Adipocyte (in vitro differentiated cells): ENCODE measurements around the gene CADM2.

Source experiments
- DNase-seq: peaks from one replicate; pipeline ENCODE4 v3.0.0-alpha.2; 2015; ENCODE audit warnings: low read depth
- H3K27me3 ChIP-seq: replicated peaks from 2 replicates; pipeline ENCODE4 v1.7.0; 2013; ENCODE audit warnings: mild to moderate bottlenecking, low read length, moderate library complexity; ENCODE audit not compliant: control insufficient read depth, insufficient read depth
- H3K36me3 ChIP-seq: 2 replicates; pipeline ENCODE4 v1.7.0; 2013; ENCODE audit warnings: low read length, mild to moderate bottlenecking, moderate library complexity; ENCODE audit not compliant: control insufficient read depth, insufficient read depth, severe bottlenecking
- H3K4me1 ChIP-seq: 2 replicates; pipeline ENCODE4 v1.7.0; 2013; ENCODE audit warnings: mild to moderate bottlenecking, low read length, moderate library complexity; ENCODE audit not compliant: control insufficient read depth, insufficient read depth
- H3K4me3 ChIP-seq: 2 replicates; pipeline ENCODE4 v1.7.0; 2013; ENCODE audit warnings: mild to moderate bottlenecking, low read length, moderate library complexity
- H3K9ac ChIP-seq: 2 replicates; pipeline ENCODE4 v1.7.0; 2013; ENCODE audit warnings: mild to moderate bottlenecking, low read length, moderate library complexity
- H3K9me3 ChIP-seq: 2 replicates; pipeline ENCODE4 v1.7.0; 2013; ENCODE audit warnings: mild to moderate bottlenecking, low read length, moderate library complexity; ENCODE audit not compliant: control insufficient read depth

The CADM2 gene

GRCh38 chr3:84985795-84986194 is 27.0 kb downstream of the CADM2 start:
- no peak overlapping the region for H3K9ac ChIP-seq
- no peak overlapping the region for H3K4me3 ChIP-seq
- no peaks in the 10 kb centered on the region for H3K27me3 ChIP-seq
- H3K36me3 ChIP-seq = no peaks in the 10 kb centered on the region
- no peaks in the 10 kb centered on the region for H3K9me3 ChIP-seq
- H3K4me1 ChIP-seq = no peaks in the 10 kb centered on the region
- DNase-seq = no peak

GRCh38 chr3:84987706-84988504 is 29.1 kb downstream of the CADM2 start:
- no peak for DNase-seq
- Histone ChIP-seq H3K36me3 (no peaks in the 10 kb centered on the region), H3K27me3 (no peaks in the 10 kb centered on the region), H3K9ac (no peak overlapping the region), H3K4me3 (no peak overlapping the region), H3K9me3 (no peaks in the 10 kb centered on the region), H3K4me1 (peaks cover 12% of the 10 kb centered on the region)

GRCh38 chr3:84989102-84989501 is 30.3 kb downstream of the CADM2 start:
- H3K27me3 ChIP-seq = no peaks in the 10 kb centered on the region
- peaks cover 12% of the 10 kb centered on the region for H3K4me1 ChIP-seq
- H3K4me3 ChIP-seq = no peak overlapping the region
- no peak overlapping the region for H3K9ac ChIP-seq
- no peak for DNase-seq
- H3K9me3 ChIP-seq = no peaks in the 10 kb centered on the region
- no peaks in the 10 kb centered on the region for H3K36me3 ChIP-seq

GRCh38 chr3:84991422-84991900 is 32.7 kb downstream of the CADM2 start:
- H3K9ac ChIP-seq = no peak overlapping the region

GRCh38 chr3:84993956-84994355 is 35.2 kb downstream of the CADM2 start:
- H3K4me3 ChIP-seq = no peak overlapping the region
- no peaks in the 10 kb centered on the region for H3K36me3 ChIP-seq
- H3K27me3 ChIP-seq = no peaks in the 10 kb centered on the region
- H3K9me3 ChIP-seq = no peaks in the 10 kb centered on the region
- H3K9ac ChIP-seq = no peak overlapping the region
- H3K4me1 ChIP-seq = peaks cover 12% of the 10 kb centered on the region
- DNase-seq = no peak

More at GRCh38 chr3:84991422-84991900, 32.7 kb downstream of the CADM2 start:
- H3K4me3 ChIP-seq = no peak overlapping the region
- DNase-seq = no peak
- peaks cover 12% of the 10 kb centered on the region for H3K4me1 ChIP-seq
- no peaks in the 10 kb centered on the region for H3K36me3 ChIP-seq
- H3K9me3 ChIP-seq = no peaks in the 10 kb centered on the region
- H3K27me3 ChIP-seq = no peaks in the 10 kb centered on the region

GRCh38 chr3:84998545-84998944 is 39.8 kb downstream of the CADM2 start:
- no peak for DNase-seq
- no peaks in the 10 kb centered on the region for H3K36me3 ChIP-seq
- H3K9ac ChIP-seq = no peak overlapping the region
- H3K4me1 ChIP-seq = peaks cover 4% of the 10 kb centered on the region
- H3K4me3 ChIP-seq = no peak overlapping the region
- H3K9me3 ChIP-seq = no peaks in the 10 kb centered on the region
- H3K27me3 ChIP-seq = no peaks in the 10 kb centered on the region

GRCh38 chr3:85003479-85003878 is 44.7 kb downstream of the CADM2 start:
- Histone ChIP-seq H3K4me3 (no peak overlapping the region), H3K9me3 (no peaks in the 10 kb centered on the region), H3K27me3 (no peaks in the 10 kb centered on the region), H3K4me1 (peaks cover 10% of the 10 kb centered on the region), H3K9ac (no peak overlapping the region), H3K36me3 (no peaks in the 10 kb centered on the region)
- no peak for DNase-seq

GRCh38 chr3:85004147-85004546 is 45.4 kb downstream of the CADM2 start:
- Histone ChIP-seq H3K4me3 (no peak overlapping the region), H3K9ac (no peak overlapping the region), H3K36me3 (no peaks in the 10 kb centered on the region), H3K9me3 (no peaks in the 10 kb centered on the region), H3K27me3 (no peaks in the 10 kb centered on the region), H3K4me1 (peaks cover 10% of the 10 kb centered on the region)
- no peak for DNase-seq

GRCh38 chr3:85005946-85006345 is 47.2 kb downstream of the CADM2 start:
- no peaks in the 10 kb centered on the region for H3K9me3 ChIP-seq
- DNase-seq = no peak
- no peak overlapping the region for H3K4me3 ChIP-seq
- H3K4me1 ChIP-seq = peaks cover 10% of the 10 kb centered on the region
- no peak overlapping the region for H3K9ac ChIP-seq
- no peaks in the 10 kb centered on the region for H3K36me3 ChIP-seq
- no peaks in the 10 kb centered on the region for H3K27me3 ChIP-seq

GRCh38 chr3:85007195-85008094 is 48.7 kb downstream of the CADM2 start:
- Histone ChIP-seq H3K36me3 (no peaks in the 10 kb centered on the region), H3K4me1 (peaks cover 10% of the 10 kb centered on the region), H3K4me3 (no peak overlapping the region), H3K27me3 (no peaks in the 10 kb centered on the region), H3K9ac (no peak overlapping the region), H3K9me3 (no peaks in the 10 kb centered on the region)
- DNase-seq = peak; percentile 3

- DNase-seq = no peak
- Histone ChIP-seq H3K27me3 (no peaks in the 10 kb centered on the region), H3K36me3 (no peaks in the 10 kb centered on the region), H3K9ac (no peak overlapping the region), H3K4me3 (no peak overlapping the region), H3K4me1 (no peaks in the 10 kb centered on the region), H3K9me3 (no peaks in the 10 kb centered on the region)
Measured at GRCh38 chr3:85020828-85021227, 62.0 kb downstream of the CADM2 start.
